Aorta (tissue), 5 donors: ENCODE data around the gene HNRNPAB. TPM values are rescaled to one million over a fixed set of nuclear protein-coding genes. Genes with fewer than 3 reads are reported as not detected.
"Not testable (repeated sequence)": the region's sequence is repeated elsewhere in the genome, so short reads cannot be mapped to it uniquely, and the experiment has no call there.

Experiments
- ATAC-seq: fragments of 200-7000 bp; cut with Tn5 transposase; one replicate; pipeline ENCODE4 v1.9.1; 2022; ENCODE audit warnings: moderate library complexity; ENCODE audit not compliant: low FRiP score
- DNase-seq, 2 donors: peaks; one replicate each; pipeline ENCODE4 v3.0.0-alpha.2; 2020
- H3K27ac ChIP-seq, 2 donors: one replicate each; pipeline ENCODE4 v1.5.1; 2013; ENCODE audit warnings: low read length in 2 of 2, mild to moderate bottlenecking in 2 of 2, moderate library complexity in 2 of 2, control low read depth in 1 of 2, inconsistent platforms in 1 of 2, low read depth in 1 of 2
- H3K27me3 ChIP-seq, 2 donors: one replicate each; pipeline ENCODE4 v1.6.1; 2013; ENCODE audit warnings: control low read depth in 1 of 2, low read length in 1 of 2, mild to moderate bottlenecking in 1 of 2, moderate library complexity in 1 of 2; ENCODE audit not compliant: insufficient read depth in 2 of 2, control insufficient read depth in 1 of 2
- H3K36me3 ChIP-seq, 2 donors: one replicate each; pipeline ENCODE4 v1.6.1; 2013; ENCODE audit warnings: control low read depth in 1 of 2, low read length in 1 of 2, mild to moderate bottlenecking in 1 of 2; ENCODE audit not compliant: insufficient read depth in 2 of 2, control insufficient read depth in 1 of 2
- H3K4me1 ChIP-seq, 2 donors: one replicate each; pipeline ENCODE4 v1.6.1; 2013; ENCODE audit warnings: low read length in 2 of 2, control low read depth in 1 of 2, mild to moderate bottlenecking in 1 of 2, moderate library complexity in 1 of 2; ENCODE audit not compliant: insufficient read depth in 2 of 2, control insufficient read depth in 1 of 2
- H3K4me3 ChIP-seq, 2 donors: one replicate each; pipeline ENCODE4 v1.5.1; 2013; ENCODE audit warnings: low read length in 2 of 2, control low read depth in 1 of 2, mild to moderate bottlenecking in 1 of 2
- H3K9me3 ChIP-seq: one replicate; pipeline ENCODE4 v1.6.1; 2013; ENCODE audit warnings: mild to moderate bottlenecking, low read length; ENCODE audit not compliant: control insufficient read depth
- WGBS, 2 donors: extraction: QIAGEN DNeasy Blood & Tissue Kit; methylation state at CpG; one replicate each; pipeline ENCODE4 v1.1.7; 2013; 5-methylcytosine and 5-hydroxymethylcytosine counted together
- intact Hi-C, 2 donors: fragments of 100-400 bp; cut with DNase I; formaldehyde crosslinking; loops; one replicate each; pipeline versions ENCODE4 v1.14.2 to v1.15.0; 2022
- polyA plus RNA-seq, 2 donors: library from polyadenylated mRNA; stranded (reverse); fragments of 200-250 nt; gene quantifications; one replicate each; pipeline ENCODE4 v1.2.3, GENCODE V29; 2013
- total RNA-seq, 2 donors: library from RNA; stranded (reverse); fragmentation: NEBNext Ultra II Directional; extraction: Animal tissue kit (Norgen Biotek cat#: 25700); gene quantifications; one replicate each; pipeline ENCODE4 v1.2.1, GENCODE V29; 2021
- donor health status: healthy with polysubstance abuse.
- donor health status: Bipolar disorder and iron deficiency.
- donor health status: DM: no; HTN: no; CAD: no.
- donor health status: DM: no; HTN: no; CAD: no.
- donor health status: DM: yes; HTN: yes; CAD: no.

The HNRNPAB gene
- total and polyA plus RNA-seq, 4 donors, result 62.5 to 112 (median 82.7) TPM

- H3K4me3 ChIP-seq, H3K4me1 ChIP-seq, H3K27ac ChIP-seq, intact Hi-C loops, H3K36me3 ChIP-seq, ATAC-seq, H3K9me3 ChIP-seq, H3K27me3 ChIP-seq: not testable (repeated sequence)
- DNase-seq, result peak in 1 of 2 donors; percentile 45
- WGBS, 2 donors, result 78 to 85% methylated on average over 12 to 16 of the region's 16 CpGs
Measured at GRCh38 chr5:178239626-178240301, 35.4 kb downstream of the HNRNPAB start.

DNA sequence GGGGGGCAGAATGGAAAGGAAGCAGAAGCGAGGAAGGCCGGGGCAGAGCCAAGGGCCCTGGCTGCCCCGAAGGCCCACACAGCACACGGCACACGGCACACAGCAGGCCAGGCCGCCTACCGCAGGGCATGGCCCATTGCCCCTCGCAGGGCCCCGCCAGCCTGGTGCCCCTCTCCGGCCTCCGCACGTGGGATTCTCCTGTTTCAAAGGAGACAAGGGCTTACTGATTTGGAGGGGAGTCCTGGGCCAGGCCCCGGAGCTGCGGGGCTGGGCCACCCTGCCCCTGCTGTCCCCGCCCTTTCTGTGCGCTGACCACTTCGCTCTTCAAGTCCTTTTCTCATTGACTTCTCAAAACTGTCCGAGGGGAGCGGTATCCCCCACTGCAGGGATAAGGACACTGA, 36.0 kb downstream of the HNRNPAB start:
- Histone ChIP-seq H3K4me3 (no peak overlapping the region), H3K27me3 (no peaks in the 10 kb centered on the region)
- 92 to 94% methylated on average over 15 to 19 of the region's 19 CpGs for WGBS, 2 donors

GRCh38 chr5:178240766-178241165, 36.4 kb downstream of the HNRNPAB start:
- Histone ChIP-seq H3K27me3 (no peaks in the 10 kb centered on the region), H3K9me3 (no peaks in the 10 kb centered on the region), H3K4me3 (no peak overlapping the region), H3K4me1 (no peaks in the 10 kb centered on the region), H3K27ac (no peak overlapping the region), H3K36me3 (no peaks in the 10 kb centered on the region)
- intact Hi-C loops, result no loop called here
- WGBS, 2 donors, result 90 to 91% methylated on average over 9 of the region's 9 CpGs
- ATAC-seq (no peak), DNase-seq (no peak)

More for the DNA sequence above, 36.0 kb downstream of the HNRNPAB start:
- H3K27ac ChIP-seq, result no peak overlapping the region
- no peaks in the 10 kb centered on the region for H3K36me3 ChIP-seq
- no peak for ATAC-seq
- intact Hi-C loops, result no loop called here
- no peaks in the 10 kb centered on the region for H3K4me1 ChIP-seq
- no peaks in the 10 kb centered on the region for H3K9me3 ChIP-seq
- peak in 1 of 2 donors; percentile 42 for DNase-seq

DNA sequence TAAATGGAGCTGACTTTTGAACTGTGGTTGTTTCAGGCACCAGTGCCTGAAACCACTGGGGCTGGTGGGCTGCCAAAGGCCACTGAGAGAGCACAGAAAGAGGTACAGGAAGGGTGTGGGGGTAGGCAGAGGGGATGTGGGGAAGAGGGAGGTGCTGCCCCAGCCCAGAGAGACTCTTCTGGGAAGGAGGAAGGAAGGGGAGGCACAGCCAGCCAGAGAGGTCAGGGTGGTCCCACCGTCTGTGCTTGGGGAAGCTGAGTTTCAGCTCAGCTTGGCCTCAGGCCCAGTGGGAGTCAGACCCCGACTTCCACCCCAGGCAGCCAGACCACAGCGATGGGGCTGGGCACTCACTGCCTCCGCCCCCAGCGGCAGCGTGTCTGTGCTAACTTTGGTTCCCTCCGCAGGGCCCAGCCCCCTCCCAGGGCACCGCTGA, 36.9 kb downstream of the HNRNPAB start:
- no peaks in the 10 kb centered on the region for H3K4me1 ChIP-seq
- no peaks in the 10 kb centered on the region for H3K9me3 ChIP-seq
- ATAC-seq (peak; percentile 19), DNase-seq (peak in 1 of 2 donors; percentile 79)
- WGBS, 2 donors, result 72 to 73% methylated on average over 8 of the region's 8 CpGs
- H3K36me3 ChIP-seq, result no peaks in the 10 kb centered on the region
- H3K4me3 ChIP-seq, result no peak overlapping the region
- H3K27me3 ChIP-seq, result no peaks in the 10 kb centered on the region
- no peak overlapping the region for H3K27ac ChIP-seq
- intact Hi-C loops, result no loop called here

DNA sequence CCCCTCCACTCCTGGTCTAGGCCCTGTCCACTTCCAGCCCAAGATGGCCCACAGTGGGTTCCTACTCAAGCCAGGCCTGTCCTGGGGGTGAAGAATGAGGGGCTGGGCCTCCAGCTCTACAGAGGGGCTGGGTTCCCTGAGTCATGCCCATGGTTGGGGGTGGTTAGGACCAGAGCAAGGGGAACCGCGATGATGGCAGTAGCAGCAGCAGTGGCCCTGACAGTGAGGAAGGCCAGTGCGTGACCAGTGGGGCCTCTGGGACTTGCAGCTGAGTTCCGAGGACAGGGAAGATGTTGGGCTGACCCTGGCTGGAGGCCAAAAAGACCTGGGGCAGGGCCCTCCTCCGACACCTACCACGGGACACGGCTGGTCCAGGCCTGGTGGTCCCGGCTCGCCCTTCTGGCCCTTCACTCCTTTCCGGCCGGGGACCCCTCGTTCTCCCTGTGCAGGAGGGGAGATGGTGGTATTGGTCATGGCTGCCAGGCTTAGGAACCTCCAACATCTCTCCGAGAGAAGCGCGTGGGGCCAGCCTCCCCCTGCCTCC, 37.4 kb downstream of the HNRNPAB start:
- intact Hi-C loops, result no loop called here
- no peak overlapping the region for H3K27ac ChIP-seq
- DNase-seq (no peak), ATAC-seq (no peak)
- WGBS, 2 donors, result 84 to 86% methylated on average over 14 to 15 of the region's 15 CpGs
- no peak overlapping the region for H3K4me3 ChIP-seq
- H3K27me3 ChIP-seq, result no peaks in the 10 kb centered on the region
- H3K36me3 ChIP-seq, result no peaks in the 10 kb centered on the region
- H3K4me1 ChIP-seq, result no peaks in the 10 kb centered on the region
- H3K9me3 ChIP-seq, result no peaks in the 10 kb centered on the region

DNA sequence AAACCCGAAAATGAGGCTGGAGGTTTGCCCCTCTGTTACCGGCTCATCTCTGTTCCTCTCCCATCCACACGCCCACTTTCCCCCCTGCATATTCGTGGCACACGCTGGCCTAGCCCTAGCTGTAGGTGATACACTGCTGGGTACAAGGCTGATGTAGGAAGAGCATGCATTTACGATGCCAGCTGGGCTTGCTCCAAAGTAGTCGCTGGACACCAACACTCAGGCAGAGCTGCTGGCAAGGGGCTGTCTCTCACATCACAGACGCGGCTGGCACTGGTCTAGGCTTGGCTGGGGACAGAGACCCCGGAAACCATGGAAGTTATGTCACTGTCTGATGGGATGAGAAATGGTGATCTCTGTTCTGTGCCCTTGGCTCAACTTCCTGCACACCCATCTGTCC, 38.1 kb downstream of the HNRNPAB start:
- Histone ChIP-seq H3K27ac (no peak overlapping the region), H3K27me3 (no peaks in the 10 kb centered on the region), H3K4me1 (no peaks in the 10 kb centered on the region), H3K36me3 (no peaks in the 10 kb centered on the region), H3K9me3 (no peaks in the 10 kb centered on the region), H3K4me3 (no peak overlapping the region)
- ATAC-seq (no peak), DNase-seq (no peak)
- intact Hi-C loops, result no loop called here
- WGBS, 2 donors, result 74 to 78% methylated on average over 10 of the region's 10 CpGs

GRCh38 chr5:178244576-178244975, 40.2 kb downstream of the HNRNPAB start:
- Histone ChIP-seq H3K4me1 (no peaks in the 10 kb centered on the region), H3K27me3 (no peaks in the 10 kb centered on the region), H3K36me3 (no peaks in the 10 kb centered on the region), H3K27ac (no peak overlapping the region), H3K9me3 (no peaks in the 10 kb centered on the region), H3K4me3 (no peak overlapping the region)
- ATAC-seq (no peak), DNase-seq (no peak)
- intact Hi-C loops, result no loop called here
- WGBS, 2 donors, result 75 to 84% methylated on average over 2 of the region's 2 CpGs

DNA sequence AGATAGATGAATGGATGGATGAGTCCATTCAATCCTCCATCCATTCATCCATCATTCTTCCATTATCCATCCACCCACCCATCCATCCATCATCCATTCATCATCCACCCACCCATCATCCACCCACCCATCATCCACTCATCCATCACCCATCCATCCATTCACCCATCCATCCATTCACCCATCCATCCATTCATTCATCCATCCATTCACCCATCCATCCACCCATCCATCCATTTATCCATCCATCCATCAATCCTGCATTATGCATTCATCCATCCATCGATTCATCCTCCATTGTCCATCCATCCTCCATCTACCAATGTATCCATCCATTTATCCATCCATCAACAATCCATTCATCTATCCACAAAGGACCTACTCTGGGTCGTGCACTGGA, 41.1 kb downstream of the HNRNPAB start:
- H3K27me3 ChIP-seq, result no peaks in the 10 kb centered on the region
- intact Hi-C loops, result no loop called here
- no peaks in the 10 kb centered on the region for H3K9me3 ChIP-seq
- no peaks in the 10 kb centered on the region for H3K36me3 ChIP-seq
- H3K4me3 ChIP-seq, result no peak overlapping the region
- no peak overlapping the region for H3K27ac ChIP-seq
- no peak for DNase-seq
- 84 to 88% methylated on average over 2 of the region's 2 CpGs for WGBS, 2 donors
- no peaks in the 10 kb centered on the region for H3K4me1 ChIP-seq
- ATAC-seq, result no peak

DNA sequence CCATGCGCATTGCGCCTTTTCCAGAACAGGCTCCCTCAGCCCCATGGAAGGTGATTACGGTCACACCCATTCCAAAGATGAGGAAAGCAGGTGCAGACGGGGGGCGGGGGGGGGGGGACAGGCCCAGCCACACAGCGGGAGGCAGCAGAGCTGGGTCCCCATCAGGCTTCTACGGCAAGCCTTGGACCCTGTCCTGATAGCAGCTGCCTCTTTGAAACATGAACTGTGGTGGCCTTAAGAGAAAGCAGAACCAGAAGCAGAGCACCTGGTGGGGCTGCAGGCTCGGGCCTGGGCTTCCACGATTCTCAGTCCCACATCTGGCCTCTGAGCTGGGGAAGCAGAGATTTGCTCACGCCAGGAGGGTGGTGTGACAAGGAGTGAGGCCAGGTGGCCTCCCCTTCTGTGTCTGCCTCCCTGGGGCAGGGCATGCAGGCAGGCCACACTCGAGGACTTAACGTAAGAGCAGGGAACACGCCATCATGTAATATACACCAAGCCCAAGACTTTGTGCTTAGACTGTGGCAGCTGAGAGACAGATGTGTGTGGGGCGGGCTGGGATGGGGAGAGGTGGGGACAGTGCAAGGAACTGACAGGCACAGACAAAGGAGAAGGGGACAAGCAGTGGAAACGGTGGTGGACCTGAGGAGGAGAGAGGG, 42.4 kb downstream of the HNRNPAB start:
- Histone ChIP-seq H3K4me3 (no peak overlapping the region), H3K27me3 (no peaks in the 10 kb centered on the region), H3K27ac (no peak overlapping the region), H3K9me3 (no peaks in the 10 kb centered on the region), H3K36me3 (no peaks in the 10 kb centered on the region), H3K4me1 (no peaks in the 10 kb centered on the region)
- intact Hi-C loops, result no loop called here
- no peak for DNase-seq
- 81 to 85% methylated on average over 15 of the region's 15 CpGs for WGBS, 2 donors
- ATAC-seq, result no peak
